ENCODE results near the gene CCDC15.

DNA sequence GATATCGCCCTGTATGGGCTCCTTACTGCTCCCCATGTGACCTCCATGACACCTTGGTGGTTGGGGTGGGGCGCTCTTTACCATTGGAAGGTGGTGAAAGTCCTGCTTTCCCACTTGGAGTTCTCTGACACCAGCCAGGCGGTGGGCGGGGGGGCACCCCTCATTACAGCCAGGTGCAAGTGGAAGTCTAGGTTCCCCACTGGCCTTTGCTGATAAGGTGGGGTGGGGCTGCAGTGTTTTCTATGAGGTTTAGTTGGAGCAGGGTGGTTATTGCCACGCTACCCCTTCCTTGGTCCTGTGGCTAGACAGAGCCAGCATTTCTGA is 103.7 kb downstream of the CCDC15 start:
- no peak for TF ChIP-seq EZH2 (IDR thresholded peaks at IDR 0.05; ENCODE audit: borderline replicate concordance, low read length)
- TF ChIP-seq, protein P1, sequence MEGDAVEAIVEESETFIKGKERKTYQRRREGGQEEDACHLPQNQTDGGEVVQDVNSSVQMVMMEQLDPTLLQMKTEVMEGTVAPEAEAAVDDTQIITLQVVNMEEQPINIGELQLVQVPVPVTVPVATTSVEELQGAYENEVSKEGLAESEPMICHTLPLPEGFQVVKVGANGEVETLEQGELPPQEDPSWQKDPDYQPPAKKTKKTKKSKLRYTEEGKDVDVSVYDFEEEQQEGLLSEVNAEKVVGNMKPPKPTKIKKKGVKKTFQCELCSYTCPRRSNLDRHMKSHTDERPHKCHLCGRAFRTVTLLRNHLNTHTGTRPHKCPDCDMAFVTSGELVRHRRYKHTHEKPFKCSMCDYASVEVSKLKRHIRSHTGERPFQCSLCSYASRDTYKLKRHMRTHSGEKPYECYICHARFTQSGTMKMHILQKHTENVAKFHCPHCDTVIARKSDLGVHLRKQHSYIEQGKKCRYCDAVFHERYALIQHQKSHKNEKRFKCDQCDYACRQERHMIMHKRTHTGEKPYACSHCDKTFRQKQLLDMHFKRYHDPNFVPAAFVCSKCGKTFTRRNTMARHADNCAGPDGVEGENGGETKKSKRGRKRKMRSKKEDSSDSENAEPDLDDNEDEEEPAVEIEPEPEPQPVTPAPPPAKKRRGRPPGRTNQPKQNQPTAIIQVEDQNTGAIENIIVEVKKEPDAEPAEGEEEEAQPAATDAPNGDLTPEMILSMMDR (IDR thresholded peaks at IDR 0.05; ENCODE audit: low read length): no peak
